ENCODE measurements around the gene EEF1A2. TPM values are rescaled to one million over a fixed set of nuclear protein-coding genes. Genes with fewer than 3 reads are reported as not detected.

The EEF1A2 gene
- total and polyA plus RNA-seq, 7 experiments from 2014 or later, result 0.08 to 1.5 (median 0.53) TPM; not detected in 2

GRCh38 chr20:63544958-63545516, 46.2 kb upstream of the EEF1A2 start:
- no peaks in the 10 kb centered on the region for H3K27me3 ChIP-seq (ENCODE audit: control insufficient read depth in 2 of 2, insufficient read depth in 2 of 2, low read length in 2 of 2)
- Mint-ChIP-seq H3K4me3 (peak overlapping the region in 1 of 10 donors; percentile 1), H3K27me3 (peaks cover 0 to 17% (median 5%) of the 10 kb centered on the region in 5 donors), H3K4me1 (peaks cover under 1 to 8% (median 5%) of the 10 kb centered on the region in 7 donors), H3K9me3 (no peaks in the 10 kb centered on the region), H3K36me3 (no peaks in the 10 kb centered on the region), H3K27ac (peak overlapping the region in 2 of 9 donors; percentile 32 to 41)
- POLR2A ChIA-PET, result interaction anchor here (1.6 kb wide), 1 partner anchor 8 kb away, joined by 4 read pairs; no protein-coding TSS in a partner anchor
- H3K36me3 ChIP-seq (ENCODE audit: control insufficient read depth in 2 of 3, insufficient read depth in 3 of 3, low read length in 3 of 3), result no peaks in the 10 kb centered on the region
- DNase-seq (no peak), ATAC-seq (no peak)
- no peaks in the 10 kb centered on the region for H3K4me1 ChIP-seq (ENCODE audit: control insufficient read depth in 2 of 2, insufficient read depth in 2 of 2, low read length in 2 of 2)
- H3K27ac ChIP-seq (ENCODE audit: low read depth, low read length), result no peak overlapping the region
- intact Hi-C loops (cut with micrococcal nuclease), result no loop called here
- H3K9me3 ChIP-seq (ENCODE audit: control insufficient read depth in 2 of 3, low read length in 3 of 3), result no peaks in the 10 kb centered on the region
- CTCF ChIA-PET, result interaction anchor here (0.5 to 0.6 kb wide), 2 partner anchors 13 to 37 kb away, joined by 3 read pairs; no protein-coding TSS in a partner anchor
- H3K4me3 ChIP-seq (ENCODE audit: low read length), result no peak overlapping the region

- Mint-ChIP-seq H3K4me1 (peaks cover 0 to 8% (median 4%) of the 10 kb centered on the region in 7 donors), H3K36me3 (no peaks in the 10 kb centered on the region), H3K4me3 (no peak overlapping the region), H3K27me3 (peaks cover 0 to 11% (median 2%) of the 10 kb centered on the region in 5 donors), H3K27ac (peak overlapping the region in 1 of 9 donors; percentile 41), H3K9me3 (no peaks in the 10 kb centered on the region)
- DNase-seq, result no peak
- ChIA-PET POLR2A (interaction anchor here (1.6 kb wide), 1 partner anchor 9 kb away, joined by 4 read pairs; no protein-coding TSS in a partner anchor), CTCF (interaction anchor here (0.5 to 1.5 kb wide), 3 partner anchors 13 to 113 kb away, joined by 3 read pairs; partner anchors contain the start of gene RTEL1)
- Histone ChIP-seq H3K36me3 (ENCODE audit: control insufficient read depth in 2 of 3, insufficient read depth in 3 of 3, low read length in 3 of 3) (no peaks in the 10 kb centered on the region), H3K27me3 (ENCODE audit: control insufficient read depth in 2 of 2, insufficient read depth in 2 of 2, low read length in 2 of 2) (no peaks in the 10 kb centered on the region), H3K4me3 (ENCODE audit: low read length) (no peak overlapping the region), H3K9me3 (ENCODE audit: control insufficient read depth in 2 of 3, low read length in 3 of 3) (no peaks in the 10 kb centered on the region), H3K27ac (ENCODE audit: low read depth, low read length) (no peak overlapping the region), H3K4me1 (ENCODE audit: control insufficient read depth in 2 of 2, insufficient read depth in 2 of 2, low read length in 2 of 2) (no peaks in the 10 kb centered on the region)
- intact Hi-C loops (cut with micrococcal nuclease), result no loop called here
- no peak for ATAC-seq
Observed at GRCh38 chr20:63544241-63544957, 45.5 kb upstream of the EEF1A2 start.

- H3K27me3 Mint-ChIP-seq, result peaks cover 0 to 8% (median 0%) of the 10 kb centered on the region in 5 donors
- DNase-seq (no peak), ATAC-seq (no peak)
- no peaks in the 10 kb centered on the region for H3K36me3 ChIP-seq (ENCODE audit: control insufficient read depth in 2 of 3, insufficient read depth in 3 of 3, low read length in 3 of 3)
- H3K4me3 ChIP-seq (ENCODE audit: low read length), result no peak overlapping the region
- no peak overlapping the region for H3K27ac ChIP-seq (ENCODE audit: low read depth, low read length)
- H3K4me3 Mint-ChIP-seq, result peak overlapping the region in 1 of 10 donors; percentile 2
- no peaks in the 10 kb centered on the region for H3K36me3 Mint-ChIP-seq
- H3K27ac Mint-ChIP-seq, result no peak overlapping the region
- CTCF ChIA-PET, result interaction anchor here (1.5 kb wide), 1 partner anchor 114 kb away, joined by 3 read pairs; the partner anchor contains the start of gene RTEL1
- intact Hi-C loops (cut with micrococcal nuclease), result no loop called here
- peaks cover 0 to 8% (median 5%) of the 10 kb centered on the region in 7 donors for H3K4me1 Mint-ChIP-seq
- H3K9me3 Mint-ChIP-seq, result no peaks in the 10 kb centered on the region
- no peaks in the 10 kb centered on the region for H3K27me3 ChIP-seq (ENCODE audit: control insufficient read depth in 2 of 2, insufficient read depth in 2 of 2, low read length in 2 of 2)
- H3K4me1 ChIP-seq (ENCODE audit: control insufficient read depth in 2 of 2, insufficient read depth in 2 of 2, low read length in 2 of 2), result peaks cover 3 to 7% of the 10 kb centered on the region in 2 donors
- no peaks in the 10 kb centered on the region for H3K9me3 ChIP-seq (ENCODE audit: control insufficient read depth in 2 of 3, low read length in 3 of 3)
- POLR2A ChIA-PET, result no interaction called here
Observed at GRCh38 chr20:63543733-63544132, 44.9 kb upstream of the EEF1A2 start.

GRCh38 chr20:63543131-63543530, 44.2 kb upstream of the EEF1A2 start:
- Histone ChIP-seq H3K27ac (ENCODE audit: low read depth, low read length) (no peak overlapping the region), H3K9me3 (ENCODE audit: control insufficient read depth in 2 of 3, low read length in 3 of 3) (no peaks in the 10 kb centered on the region), H3K27me3 (ENCODE audit: control insufficient read depth in 2 of 2, insufficient read depth in 2 of 2, low read length in 2 of 2) (no peaks in the 10 kb centered on the region), H3K4me3 (ENCODE audit: low read length) (no peak overlapping the region), H3K36me3 (ENCODE audit: control insufficient read depth in 2 of 3, insufficient read depth in 3 of 3, low read length in 3 of 3) (no peaks in the 10 kb centered on the region), H3K4me1 (ENCODE audit: control insufficient read depth in 2 of 2, insufficient read depth in 2 of 2, low read length in 2 of 2) (peaks cover 8 to 12% of the 10 kb centered on the region in 2 donors)
- H3K4me3 Mint-ChIP-seq, result no peak overlapping the region
- intact Hi-C loops (cut with micrococcal nuclease), result no loop called here
- ChIA-PET POLR2A (no interaction called here), CTCF (interaction anchor here (1.5 kb wide), 1 partner anchor 115 kb away, joined by 3 read pairs; the partner anchor contains the start of gene RTEL1)
- no peaks in the 10 kb centered on the region for H3K9me3 Mint-ChIP-seq
- H3K27ac Mint-ChIP-seq, result no peak overlapping the region
- H3K4me1 Mint-ChIP-seq, result peaks cover 0 to 8% (median 5%) of the 10 kb centered on the region in 7 donors
- peaks cover 0 to 8% (median 0%) of the 10 kb centered on the region in 5 donors for H3K27me3 Mint-ChIP-seq
- no peaks in the 10 kb centered on the region for H3K36me3 Mint-ChIP-seq
- no peak for ATAC-seq
- no peak for DNase-seq

- no peaks in the 10 kb centered on the region for H3K36me3 Mint-ChIP-seq
- intact Hi-C loops (cut with micrococcal nuclease), result no loop called here
- Histone ChIP-seq H3K4me3 (ENCODE audit: low read length) (no peak overlapping the region), H3K4me1 (ENCODE audit: control insufficient read depth in 2 of 2, insufficient read depth in 2 of 2, low read length in 2 of 2) (peaks cover 8 to 12% of the 10 kb centered on the region in 2 donors), H3K9me3 (ENCODE audit: control insufficient read depth in 2 of 3, low read length in 3 of 3) (no peaks in the 10 kb centered on the region), H3K36me3 (ENCODE audit: control insufficient read depth in 2 of 3, insufficient read depth in 3 of 3, low read length in 3 of 3) (no peaks in the 10 kb centered on the region), H3K27ac (ENCODE audit: low read depth, low read length) (no peak overlapping the region), H3K27me3 (ENCODE audit: control insufficient read depth in 2 of 2, insufficient read depth in 2 of 2, low read length in 2 of 2) (no peaks in the 10 kb centered on the region)
- ATAC-seq, result no peak
- H3K27me3 Mint-ChIP-seq, result peaks cover 0 to 8% (median 0%) of the 10 kb centered on the region in 5 donors
- H3K4me1 Mint-ChIP-seq, result peaks cover 3 to 10% (median 5%) of the 10 kb centered on the region in 7 donors
- no peak overlapping the region for H3K4me3 Mint-ChIP-seq
- CTCF ChIA-PET, result interaction anchor here (1.5 kb wide), 1 partner anchor 115 kb away, joined by 3 read pairs; the partner anchor contains the start of gene RTEL1
- no peaks in the 10 kb centered on the region for H3K9me3 Mint-ChIP-seq
- no peak for DNase-seq
- POLR2A ChIA-PET, result no interaction called here
- H3K27ac Mint-ChIP-seq, result no peak overlapping the region
Observed at GRCh38 chr20:63542696-63543095, 43.8 kb upstream of the EEF1A2 start.

GRCh38 chr20:63542031-63542559, 43.2 kb upstream of the EEF1A2 start:
- DNase-seq (no peak), ATAC-seq (no peak)
- H3K4me1 Mint-ChIP-seq, result peaks cover 4 to 12% (median 7%) of the 10 kb centered on the region in 7 donors
- no peaks in the 10 kb centered on the region for H3K9me3 Mint-ChIP-seq
- H3K27me3 Mint-ChIP-seq, result peaks cover 0 to 8% (median 0%) of the 10 kb centered on the region in 5 donors
- no peak overlapping the region for H3K4me3 Mint-ChIP-seq
- no peak overlapping the region for H3K27ac ChIP-seq (ENCODE audit: low read depth, low read length)
- no peak overlapping the region for H3K4me3 ChIP-seq (ENCODE audit: low read length)
- H3K27me3 ChIP-seq (ENCODE audit: control insufficient read depth in 2 of 2, insufficient read depth in 2 of 2, low read length in 2 of 2), result no peaks in the 10 kb centered on the region
- H3K36me3 Mint-ChIP-seq, result no peaks in the 10 kb centered on the region
- no peak overlapping the region for H3K27ac Mint-ChIP-seq
- intact Hi-C loops (cut with micrococcal nuclease), result no loop called here
- H3K4me1 ChIP-seq (ENCODE audit: control insufficient read depth in 2 of 2, insufficient read depth in 2 of 2, low read length in 2 of 2), result peaks cover 12 to 17% of the 10 kb centered on the region in 2 donors
- ChIA-PET POLR2A (interaction anchor here (0.6 kb wide), 1 partner anchor 24 kb away, joined by 3 read pairs; no protein-coding TSS in a partner anchor), CTCF (no interaction called here)
- no peaks in the 10 kb centered on the region for H3K36me3 ChIP-seq (ENCODE audit: control insufficient read depth in 2 of 3, insufficient read depth in 3 of 3, low read length in 3 of 3)
- H3K9me3 ChIP-seq (ENCODE audit: control insufficient read depth in 2 of 3, low read length in 3 of 3), result no peaks in the 10 kb centered on the region
